GM23248 (cell line): ENCODE measurements around the gene CTIF.

Source experiments
- EZH2 ChIP-seq: fragments of 200-600 bp; sonication (generic); IDR thresholded peaks from 2 replicates; pipeline ENCODE4 v1.6.1; 2018; ENCODE audit warnings: antibody characterized with exemption, mild to moderate bottlenecking; ENCODE audit not compliant: insufficient read depth, poor library complexity, severe bottlenecking
- EZH2phosphoT487 ChIP-seq: fragments of 200-600 bp; sonication (generic); IDR thresholded peaks from 2 replicates; pipeline ENCODE4 v1.6.1; 2018; ENCODE audit warnings: antibody characterized with exemption, moderate library complexity, mild to moderate bottlenecking, low read depth; ENCODE audit not compliant: insufficient read depth

DNA sequence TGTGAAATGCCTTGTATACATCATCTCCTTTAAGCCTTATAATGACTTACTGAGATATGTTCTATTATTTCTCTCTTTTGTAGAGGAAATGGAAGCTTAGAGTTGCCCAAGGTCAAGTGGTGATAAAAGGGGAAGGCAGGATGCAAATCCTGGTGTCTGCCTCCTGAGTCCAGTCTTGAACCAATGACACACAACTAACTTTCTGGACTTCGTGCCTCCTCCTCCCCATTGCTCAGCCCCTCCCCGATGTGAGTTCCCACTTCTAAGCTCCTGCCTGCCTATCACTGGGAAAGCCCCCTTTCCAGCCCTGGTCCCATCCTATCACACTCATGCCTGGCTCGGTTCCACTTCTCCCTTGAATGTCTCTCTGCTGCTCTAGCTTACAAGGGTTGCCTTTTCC is 6.9 kb upstream of the CTIF start:
- no peak for TF ChIP-seq EZH2
- no peak for TF ChIP-seq EZH2phosphoT487
